HepG2 (cell line): ENCODE measurements around the gene LENG1. TPM values are rescaled to one million over a fixed set of nuclear protein-coding genes. Genes with fewer than 3 reads are reported as not detected.

Source experiments
- ATAC-seq: fragments of 200-7000 bp; cut with Tn5 transposase; 3 replicates; pipeline ENCODE4 v1.9.1; 2020; ENCODE audit warnings: mild to moderate bottlenecking, moderate library complexity
- BruUV-seq: library from RNA; stranded (reverse); fragments of 400-500 nt; replicated peaks from 2 replicates; lab custom pipeline; 2021; lab: Mats Ljungman, UMichigan
- CTCF ChIA-PET: fragments of 300-600 bp; formaldehyde crosslinking; extraction: SDS; loops from one replicate; lab custom pipeline; 2021; ENCODE audit warnings: low total read pairs, inconsistent platforms, low intra/inter-chr PET ratio; lab: Yijun Ruan, JAX
- POLR2A ChIA-PET: fragments of 350-600 bp; sonication (Branson Sonifier 250); formaldehyde crosslinking; loops from one replicate; lab custom pipeline; 2020; ENCODE audit warnings: antibody characterized with exemption, inconsistent platforms; lab: Yijun Ruan, JAX
- DNase-seq: peaks from one replicate; pipeline ENCODE4 v3.0.0-alpha.2; 2015; ENCODE audit warnings: low spot score
- FAIRE-seq: peaks from 3 replicates; lab custom pipeline; 2011; peaks lifted over from hg19 to GRCh38; lab: Jason Lieb, UNC
- H2AFZ ChIP-seq: one replicate; pipeline ENCODE4 v1.6.1; 2011; ENCODE audit warnings: low read length, inconsistent platforms
- H3K27ac ChIP-seq: fragments of 300-600 bp; 3 replicates; pipeline ENCODE4 v1.8.0; 2011; ENCODE audit warnings: mixed run types, mild to moderate bottlenecking, mixed read lengths, low read length, inconsistent platforms; ENCODE audit not compliant: insufficient read depth; ENCODE audit errors: extremely low read length
- H3K27me3 ChIP-seq, 2 experiments: fragments of 200-600 bp in 1 of 2; 2 replicates in 1 of 2; 3 replicates in 1 of 2; pipeline versions ENCODE4 v1.6.0 to v1.8.0; 2011; ENCODE audit warnings: low read length in 2 of 2, mild to moderate bottlenecking in 2 of 2, moderate library complexity in 2 of 2, inconsistent platforms in 1 of 2; ENCODE audit not compliant: insufficient read depth in 2 of 2, control insufficient read depth in 1 of 2
- H3K36me3 ChIP-seq, 2 experiments: fragments of 200-600 bp in 1 of 2; replicated peaks in 1 of 2; 2 replicates in 1 of 2; 3 replicates in 1 of 2; pipeline versions ENCODE4 v1.5.1 to v1.8.0; 2011; ENCODE audit warnings: low read length in 2 of 2, inconsistent platforms in 1 of 2; ENCODE audit not compliant: insufficient read depth in 2 of 2, control insufficient read depth in 1 of 2
- H3K4me1 ChIP-seq: 2 replicates; pipeline ENCODE4 v1.5.1; 2012; ENCODE audit warnings: low read length, inconsistent platforms; ENCODE audit not compliant: insufficient read depth
- H3K4me2 ChIP-seq: 2 replicates; pipeline ENCODE4 v1.6.0; 2011; ENCODE audit warnings: low read depth, low read length, inconsistent platforms
- H3K4me3 ChIP-seq, 3 experiments: fragments of 200-600 bp in 1 of 3; sonication (generic), shearing (Covaris generic) in 1 of 3; replicated peaks in 1 of 3; 2 replicates each; pipeline ENCODE4 v1.5.1; 2011 to 2016; ENCODE audit warnings: low read length in 3 of 3, inconsistent platforms in 2 of 3, low read depth in 2 of 3, mild to moderate bottlenecking in 2 of 3, control low read depth in 1 of 3, mixed read lengths in 1 of 3; ENCODE audit not compliant: insufficient read depth in 1 of 3
- H3K79me2 ChIP-seq: one replicate; pipeline ENCODE4 v1.6.1; 2011; ENCODE audit warnings: low read length, inconsistent platforms; ENCODE audit not compliant: insufficient read depth
- H3K9ac ChIP-seq: 2 replicates; pipeline ENCODE4 v1.6.0; 2011; ENCODE audit warnings: mild to moderate bottlenecking, low read depth, low read length, inconsistent platforms; ENCODE audit not compliant: insufficient read depth
- H3K9me3 ChIP-seq: 2 replicates; pipeline ENCODE4 v1.5.1; 2012; ENCODE audit warnings: mild to moderate bottlenecking, low read length
- H4K20me1 ChIP-seq: 2 replicates; pipeline ENCODE4 v1.6.0; 2011; ENCODE audit warnings: inconsistent platforms, mild to moderate bottlenecking, low read length, moderate library complexity; ENCODE audit not compliant: insufficient read depth
- CENPX ChIP-seq: sonication (generic); formaldehyde crosslinking; IDR thresholded peaks from 2 replicates; pipeline ENCODE4 v1.9.0; 2021; ENCODE audit warnings: mild to moderate bottlenecking, missing genetic modification reagents, moderate library complexity
- DNMT1 ChIP-seq: sonication (generic); formaldehyde crosslinking; IDR thresholded peaks from 2 replicates; pipeline ENCODE4 v1.5.1; 2020; ENCODE audit warnings: mild to moderate bottlenecking, missing genetic modification reagents
- HMG20A ChIP-seq: IDR thresholded peaks from 2 replicates; pipeline ENCODE4 v1.6.1; 2016; ENCODE audit warnings: borderline replicate concordance
- HOXA5 ChIP-seq: sonication (generic); formaldehyde crosslinking; IDR thresholded peaks from 2 replicates; pipeline ENCODE4 v1.4.0; 2020; ENCODE audit warnings: missing genetic modification reagents
- RARG ChIP-seq: sonication (generic); formaldehyde crosslinking; IDR thresholded peaks from 2 replicates; pipeline ENCODE4 v1.4.0; 2020; ENCODE audit warnings: low read depth, mild to moderate bottlenecking, missing genetic modification reagents
- SPEN ChIP-seq: sonication (generic); formaldehyde crosslinking; IDR thresholded peaks from 2 replicates; pipeline ENCODE4 v1.5.1; 2020; ENCODE audit warnings: low read depth, mild to moderate bottlenecking, missing genetic modification reagents
- SRSF9 ChIP-seq: fragments of 200-400 bp; formaldehyde crosslinking; IDR thresholded peaks from 2 replicates; pipeline ENCODE4 v1.6.1; 2018; ENCODE audit warnings: borderline replicate concordance, mild to moderate bottlenecking, low read depth, low read length; ENCODE audit not compliant: insufficient read depth, poor library complexity, severe bottlenecking
- SSRP1 ChIP-seq: IDR thresholded peaks from 2 replicates; pipeline ENCODE4 v1.6.1; 2016; ENCODE audit warnings: control low read depth
- TEAD2 ChIP-seq: sonication (generic); formaldehyde crosslinking; IDR thresholded peaks from 2 replicates; pipeline ENCODE4 v1.9.0; 2021; ENCODE audit warnings: missing genetic modification reagents
- ZNF577 ChIP-seq: sonication (generic); formaldehyde crosslinking; IDR thresholded peaks from 2 replicates; pipeline ENCODE4 v1.4.0; 2020; ENCODE audit warnings: mild to moderate bottlenecking, low read depth, missing genetic modification reagents, borderline replicate concordance
- ZNF616 ChIP-seq: sonication (generic); formaldehyde crosslinking; IDR thresholded peaks from 2 replicates; pipeline ENCODE4 v1.5.0; 2020; ENCODE audit warnings: low read depth, mild to moderate bottlenecking, missing genetic modification reagents
- ZNF709 ChIP-seq: sonication (generic); formaldehyde crosslinking; IDR thresholded peaks from 2 replicates; pipeline ENCODE4 v1.5.0; 2020; ENCODE audit warnings: mild to moderate bottlenecking, missing genetic modification reagents
- ZNF747 ChIP-seq: sonication (generic); formaldehyde crosslinking; IDR thresholded peaks from 2 replicates; pipeline ENCODE4 v1.8.1; 2023; ENCODE audit warnings: missing genetic modification reagents, mild to moderate bottlenecking, borderline replicate concordance
- ZSCAN20 ChIP-seq: sonication (generic); formaldehyde crosslinking; IDR thresholded peaks from 2 replicates; pipeline ENCODE4 v1.4.0; 2020; ENCODE audit warnings: missing genetic modification reagents, mild to moderate bottlenecking, borderline replicate concordance
- ZSCAN29 ChIP-seq: sonication (generic); formaldehyde crosslinking; conservative IDR thresholded peaks from 2 replicates; pipeline ENCODE4 v1.4.0; 2020; ENCODE audit warnings: mild to moderate bottlenecking, missing genetic modification reagents
- ZSCAN31 ChIP-seq: sonication (generic); formaldehyde crosslinking; IDR thresholded peaks from 2 replicates; pipeline ENCODE4 v1.5.0; 2020; ENCODE audit warnings: low read depth, mild to moderate bottlenecking, missing genetic modification reagents
- WGBS: methylation state at CpG from one replicate; pipeline ENCODE4 v1.1.6; 2017; ENCODE audit warnings: low lambda C conversion rate; 5-methylcytosine and 5-hydroxymethylcytosine counted together
- in situ Hi-C: cut with HindIII; loops from 2 replicates; pipeline ENCODE4 v1.10.0; 2017; ENCODE audit warnings: low pct_unique_long_range_greater_than_20kb; ENCODE audit not compliant: extremely low pct_ligation_motif_present
- intact Hi-C: fragments of 100-400 bp; cut with micrococcal nuclease; formaldehyde crosslinking; loops from one replicate; pipeline ENCODE4 v1.10.0; 2022; ENCODE audit not compliant: unreplicated experiment
- polyA plus RNA-seq, 8 experiments: library from polyadenylated mRNA; depleted of rRNA in 3 of 8; stranded (reverse) in 7 of 8; unstranded in 1 of 8; fragments of >200 nt; fragmentation: Illumina TruSeq in 4 of 8; extraction: Trizol in 4 of 8; gene quantifications; 2 replicates each; pipeline versions ENCODE4 v1.2.1 to v1.2.3, GENCODE V29; 2011 to 2016; ENCODE audit warnings: low read depth in 4 of 8, missing spikeins in 1 of 8, mixed read lengths in 1 of 8; ENCODE audit not compliant: insufficient read depth in 1 of 8
- total RNA-seq, 5 experiments: library from RNA; depleted of rRNA; stranded (reverse); fragments of >200 nt; fragmentation: Illumina TruSeq; extraction: Trizol; gene quantifications; 2 replicates each; pipeline ENCODE4 v1.2.3, GENCODE V29; 2016; ENCODE audit warnings: low read depth in 1 of 5
- TF ChIP-seq, protein P1 (sequence below): sonication (generic); formaldehyde crosslinking; IDR thresholded peaks from 2 replicates; pipeline ENCODE4 v1.4.0; 2020; ENCODE audit warnings: missing genetic modification reagents, borderline replicate concordance
- TF ChIP-seq, protein P2 (sequence below): sonication (generic); formaldehyde crosslinking; conservative IDR thresholded peaks from 2 replicates; pipeline ENCODE4 v1.8.1; 2023; ENCODE audit warnings: missing genetic modification reagents
- TF ChIP-seq, protein P3 (sequence below): sonication (generic); formaldehyde crosslinking; IDR thresholded peaks from 2 replicates; pipeline ENCODE4 v1.4.0; 2020; ENCODE audit warnings: mild to moderate bottlenecking, missing genetic modification reagents

The LENG1 gene
- total and polyA plus RNA-seq, 2 of the 13 experiments (the other 11 are each of a cell fraction or from before 2014, with no cell fraction given) = 1.8 to 3.8 TPM

DNA sequence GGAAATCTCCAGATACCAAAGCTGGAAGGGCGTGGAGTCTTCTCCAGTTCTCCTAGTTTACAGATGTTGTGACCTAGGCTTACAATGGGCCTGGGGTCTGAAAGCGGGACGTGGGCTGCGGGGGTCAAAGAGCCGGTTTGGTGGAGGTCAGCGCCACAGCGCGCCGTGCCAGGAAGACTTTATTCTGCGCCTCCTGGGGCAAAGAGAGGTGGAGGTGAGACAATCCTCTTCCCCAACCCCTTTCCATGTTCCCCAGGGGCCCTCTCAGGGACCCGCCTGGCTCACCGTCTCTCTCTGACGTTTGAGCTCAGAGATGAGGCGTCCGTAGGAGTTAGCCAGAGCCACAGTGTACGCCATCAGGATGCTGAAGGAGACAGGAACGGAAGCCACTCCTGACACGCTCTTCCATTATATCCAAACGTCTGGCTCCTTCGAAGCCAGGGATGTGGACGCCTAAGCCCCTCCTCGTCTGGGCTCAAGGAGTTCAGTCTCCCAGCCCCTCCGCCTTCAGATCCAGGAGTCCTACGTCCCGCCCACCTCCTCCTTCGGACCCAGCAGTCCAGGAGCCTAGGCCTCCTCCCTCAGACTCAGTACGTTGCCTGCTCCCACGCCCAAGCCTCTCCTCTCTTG, 776 bp upstream of the LENG1 start:
- ATAC-seq = peak; percentile 14; the same call in 2 of the 3 replicates
- DNase-seq = no peak
- Histone ChIP-seq H3K27me3 (no peaks in the 10 kb centered on the region; a peak in 1 of 5 replicates), H3K9ac (peak overlapping the region; percentile 88), H3K27ac (peak overlapping the region; percentile 81), H3K36me3 (peaks cover 9 to 26% of the 10 kb centered on the region in 2 experiments), H3K4me1 (peaks cover 13% of the 10 kb centered on the region), H4K20me1 (no peaks in the 10 kb centered on the region), H3K79me2 (peaks cover 13% of the 10 kb centered on the region), H2AFZ (peak overlapping the region; percentile 85), H3K4me2 (peak overlapping the region; percentile 93), H3K4me3 (peak overlapping the region; percentile 70 to 93 (median 75)), H3K9me3 (no peaks in the 10 kb centered on the region)
- no peak for FAIRE-seq
- ChIA-PET POLR2A (interaction anchor here (1.0 to 3.2 kb wide), 8 partner anchors 10 to 50 kb away, joined by 3 to 48 read pairs (median 8); partner anchors contain the start of genes CNOT3, MBOAT7, RPS9 and TSEN34), CTCF (no interaction called here)
- 2% methylated on average over 11 of the region's 28 CpGs for WGBS
- intact Hi-C loops (loop anchor here (1.0 kb wide), 1 partner anchor 26 kb away; no protein-coding TSS in a partner anchor), in situ Hi-C loops (no loop called here)
- BruUV-seq = TSS peak; percentile 80
- TF ChIP-seq ZNF709 (CRISPR knock-in tag) (no peak), ZSCAN20 (no peak), HMG20A (CRISPR knock-in tag) (no peak), SSRP1 (CRISPR knock-in tag) (no peak), ZNF577 (CRISPR knock-in tag) (no peak), TEAD2 (CRISPR knock-in tag) (no peak), HOXA5 (no peak), DNMT1 (CRISPR knock-in tag) (peak; percentile 79; the same call in 1 of the 2 replicates), ZNF616 (CRISPR knock-in tag) (0 out of 2 replicates have a peak, but pooled peaks have one; percentile 43), CENPX (CRISPR knock-in tag) (no peak), ZNF747 (CRISPR knock-in tag) (no peak; the same call in 1 of the 2 replicates), ZSCAN29 (CRISPR knock-in tag) (no peak), ZSCAN31 (CRISPR knock-in tag) (peak; percentile 36; the same call in 1 of the 2 replicates), SPEN (CRISPR knock-in tag) (0 out of 2 replicates have a peak, but pooled peaks have one; percentile 23), RARG (CRISPR knock-in tag) (no peak), SRSF9 (no peak)
- TF ChIP-seq, protein P1, sequence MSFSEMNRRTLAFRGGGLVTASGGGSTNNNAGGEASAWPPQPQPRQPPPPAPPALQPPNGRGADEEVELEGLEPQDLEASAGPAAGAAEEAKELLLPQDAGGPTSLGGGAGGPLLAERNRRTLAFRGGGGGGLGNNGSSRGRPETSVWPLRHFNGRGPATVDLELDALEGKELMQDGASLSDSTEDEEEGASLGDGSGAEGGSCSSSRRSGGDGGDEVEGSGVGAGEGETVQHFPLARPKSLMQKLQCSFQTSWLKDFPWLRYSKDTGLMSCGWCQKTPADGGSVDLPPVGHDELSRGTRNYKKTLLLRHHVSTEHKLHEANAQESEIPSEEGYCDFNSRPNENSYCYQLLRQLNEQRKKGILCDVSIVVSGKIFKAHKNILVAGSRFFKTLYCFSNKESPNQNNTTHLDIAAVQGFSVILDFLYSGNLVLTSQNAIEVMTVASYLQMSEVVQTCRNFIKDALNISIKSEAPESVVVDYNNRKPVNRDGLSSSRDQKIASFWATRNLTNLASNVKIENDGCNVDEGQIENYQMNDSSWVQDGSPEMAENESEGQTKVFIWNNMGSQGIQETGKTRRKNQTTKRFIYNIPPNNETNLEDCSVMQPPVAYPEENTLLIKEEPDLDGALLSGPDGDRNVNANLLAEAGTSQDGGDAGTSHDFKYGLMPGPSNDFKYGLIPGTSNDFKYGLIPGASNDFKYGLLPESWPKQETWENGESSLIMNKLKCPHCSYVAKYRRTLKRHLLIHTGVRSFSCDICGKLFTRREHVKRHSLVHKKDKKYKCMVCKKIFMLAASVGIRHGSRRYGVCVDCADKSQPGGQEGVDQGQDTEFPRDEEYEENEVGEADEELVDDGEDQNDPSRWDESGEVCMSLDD (CRISPR knock-in tag) = no peak
- TF ChIP-seq, protein P2, sequence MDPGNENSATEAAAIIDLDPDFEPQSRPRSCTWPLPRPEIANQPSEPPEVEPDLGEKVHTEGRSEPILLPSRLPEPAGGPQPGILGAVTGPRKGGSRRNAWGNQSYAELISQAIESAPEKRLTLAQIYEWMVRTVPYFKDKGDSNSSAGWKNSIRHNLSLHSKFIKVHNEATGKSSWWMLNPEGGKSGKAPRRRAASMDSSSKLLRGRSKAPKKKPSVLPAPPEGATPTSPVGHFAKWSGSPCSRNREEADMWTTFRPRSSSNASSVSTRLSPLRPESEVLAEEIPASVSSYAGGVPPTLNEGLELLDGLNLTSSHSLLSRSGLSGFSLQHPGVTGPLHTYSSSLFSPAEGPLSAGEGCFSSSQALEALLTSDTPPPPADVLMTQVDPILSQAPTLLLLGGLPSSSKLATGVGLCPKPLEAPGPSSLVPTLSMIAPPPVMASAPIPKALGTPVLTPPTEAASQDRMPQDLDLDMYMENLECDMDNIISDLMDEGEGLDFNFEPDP = no peak
- TF ChIP-seq, protein P3, sequence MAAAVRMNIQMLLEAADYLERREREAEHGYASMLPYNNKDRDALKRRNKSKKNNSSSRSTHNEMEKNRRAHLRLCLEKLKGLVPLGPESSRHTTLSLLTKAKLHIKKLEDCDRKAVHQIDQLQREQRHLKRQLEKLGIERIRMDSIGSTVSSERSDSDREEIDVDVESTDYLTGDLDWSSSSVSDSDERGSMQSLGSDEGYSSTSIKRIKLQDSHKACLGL = 0 out of 2 replicates have a peak, but pooled peaks have one; percentile 23
